Measurements from ENCODE around the gene PSTPIP2. TPM values are rescaled to one million over a fixed set of nuclear protein-coding genes. Genes with fewer than 3 reads are reported as not detected.

The PSTPIP2 gene
- total and polyA plus RNA-seq, 11 donors: 0.65 to 15.0 (median 2.0) TPM

GRCh38 chr18:46010676-46011075, 61.4 kb downstream of the PSTPIP2 start:
- no peaks in the 10 kb centered on the region for H3K36me3 ChIP-seq
- ATAC-seq: peak in 1 of 4 donors; percentile 32
- peak overlapping the region in 1 of 12 donors; percentile 72 for H3K27ac ChIP-seq
- intact Hi-C loops (cut with DNase I): no loop called here
- peak in 1 of 5 donors; percentile 8 for DNase-seq
- peaks cover 0 to 41% (median 0%) of the 10 kb centered on the region in 12 donors for H3K4me1 ChIP-seq
- H3K4me3 ChIP-seq: no peak overlapping the region
- no peak for TF ChIP-seq POLR2A (IDR thresholded peaks at IDR 0.05)
- TF ChIP-seq CTCF (IDR thresholded peaks at IDR 0.05): no peak
- H3K27me3 ChIP-seq: no peaks in the 10 kb centered on the region
- no peaks in the 10 kb centered on the region for H3K9me3 ChIP-seq
- WGBS, 4 donors: 82 to 94% (median 92%) methylated on average over 4 of the region's 4 CpGs

- WGBS, 4 donors: 87 to 100% (median 91%) methylated on average over 4 of the region's 4 CpGs
- Histone ChIP-seq H3K36me3 (no peaks in the 10 kb centered on the region), H3K4me1 (peaks cover 0 to 41% (median 0%) of the 10 kb centered on the region in 12 donors), H3K9me3 (no peaks in the 10 kb centered on the region), H3K27ac (peak overlapping the region in 1 of 12 donors; percentile 72), H3K27me3 (no peaks in the 10 kb centered on the region), H3K4me3 (no peak overlapping the region)
- intact Hi-C loops (cut with DNase I): no loop called here
- DNase-seq: no peak
- no peak for ATAC-seq
- TF ChIP-seq CTCF (IDR thresholded peaks at IDR 0.05) (no peak), POLR2A (IDR thresholded peaks at IDR 0.05) (no peak)
Observed at GRCh38 chr18:46010050-46010449, 62.0 kb downstream of the PSTPIP2 start.

- Histone ChIP-seq H3K27ac (peak overlapping the region in 1 of 12 donors; percentile 72), H3K36me3 (no peaks in the 10 kb centered on the region), H3K4me3 (no peak overlapping the region), H3K27me3 (no peaks in the 10 kb centered on the region), H3K9me3 (no peaks in the 10 kb centered on the region), H3K4me1 (peaks cover 0 to 41% (median 0%) of the 10 kb centered on the region in 12 donors)
- DNase-seq: no peak
- no peak for TF ChIP-seq CTCF (IDR thresholded peaks at IDR 0.05)
- TF ChIP-seq POLR2A (IDR thresholded peaks at IDR 0.05): no peak
- intact Hi-C loops (cut with DNase I): no loop called here
- 89 to 92% (median 91%) methylated on average over 5 of the region's 5 CpGs for WGBS, 4 donors
- peak in 3 of 4 donors; percentile 16 to 73 (median 26) for ATAC-seq
Observed at GRCh38 chr18:46009125-46009840, 62.8 kb downstream of the PSTPIP2 start.

- Histone ChIP-seq H3K27ac (peak overlapping the region in 1 of 12 donors; percentile 72), H3K36me3 (no peaks in the 10 kb centered on the region), H3K4me1 (peaks cover 0 to 35% (median 0%) of the 10 kb centered on the region in 12 donors), H3K27me3 (no peaks in the 10 kb centered on the region), H3K9me3 (no peaks in the 10 kb centered on the region), H3K4me3 (no peak overlapping the region)
- TF ChIP-seq POLR2A (IDR thresholded peaks at IDR 0.05) (no peak), CTCF (IDR thresholded peaks at IDR 0.05) (no peak)
- WGBS, 4 donors: 89 to 100% (median 92%) methylated on average over 8 of the region's 8 CpGs
- intact Hi-C loops (cut with DNase I): no loop called here
- ATAC-seq (no peak), DNase-seq (no peak)
Observed at GRCh38 chr18:46008531-46008930, 63.5 kb downstream of the PSTPIP2 start.

All from heart left ventricle (tissue), 16 donors.